Measurements from ENCODE around the gene RNF144A.

The RNF144A gene

DNA sequence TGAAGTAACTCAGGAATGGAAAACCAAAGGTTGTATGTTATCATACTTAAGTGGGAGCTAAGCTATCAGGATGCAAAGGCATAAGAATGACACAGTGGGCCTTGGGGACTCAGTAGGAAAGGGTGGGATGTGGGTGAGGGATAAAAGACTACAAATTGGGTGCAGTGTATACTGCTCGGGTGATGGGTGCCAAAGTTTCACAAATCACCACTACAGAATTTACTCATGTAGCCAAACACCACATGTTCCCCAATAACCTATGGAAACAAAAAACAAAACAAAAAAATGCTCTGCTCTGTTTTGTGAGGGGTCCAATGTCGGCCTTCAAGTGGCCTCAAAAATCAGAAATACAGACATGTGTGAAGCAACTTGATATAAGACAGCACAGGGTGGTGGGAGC lies 8.9 kb upstream of the RNF144A start:
- no peak for DNase-seq (ENCODE audit: low read depth)

DNA sequence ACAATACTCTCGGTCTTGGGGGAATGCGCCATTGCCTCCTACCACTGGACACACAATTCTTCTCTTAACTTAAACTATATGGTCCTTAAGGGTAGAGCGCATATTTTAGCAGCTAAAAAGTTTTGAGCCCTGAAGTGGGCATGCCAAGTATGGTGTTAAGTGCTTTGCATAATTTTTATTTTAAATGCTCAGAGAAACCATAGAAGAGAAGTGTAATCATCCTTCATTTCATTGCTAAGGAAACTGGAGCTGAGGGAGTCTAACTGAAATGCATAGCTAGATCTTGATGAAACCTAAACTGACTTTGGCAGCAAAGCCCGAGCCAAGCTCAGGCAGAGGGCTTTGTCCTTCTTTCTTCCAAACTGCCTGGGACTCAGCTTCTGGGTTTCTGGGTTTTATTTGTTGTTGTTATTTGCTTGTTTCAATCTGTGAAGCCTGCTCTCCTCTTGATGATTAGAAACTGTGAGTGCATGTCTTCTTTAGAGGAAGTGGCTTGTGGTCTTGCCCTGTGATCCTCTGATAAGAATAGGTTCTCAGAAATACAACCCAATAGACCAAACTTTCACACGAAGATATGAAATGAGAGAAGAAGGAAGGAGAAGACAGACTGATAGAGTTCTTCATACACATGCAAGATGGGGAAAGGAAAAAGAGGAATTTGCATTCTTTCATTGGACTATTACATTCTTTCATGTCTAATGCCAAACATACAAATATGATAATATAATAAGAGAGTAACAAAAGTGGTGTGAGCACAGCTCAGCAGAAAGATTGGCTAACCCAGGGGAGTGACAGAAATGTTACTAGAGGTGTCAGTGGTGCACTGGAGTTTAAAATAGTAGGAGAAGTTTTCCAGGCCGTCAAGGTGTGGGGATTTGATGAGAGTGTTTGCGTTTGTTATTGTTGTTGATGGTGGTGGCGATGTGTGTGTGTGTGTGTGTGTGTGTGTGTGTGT lies 7.5 kb upstream of the RNF144A start:
- no peak for DNase-seq (ENCODE audit: low read depth)

DNA sequence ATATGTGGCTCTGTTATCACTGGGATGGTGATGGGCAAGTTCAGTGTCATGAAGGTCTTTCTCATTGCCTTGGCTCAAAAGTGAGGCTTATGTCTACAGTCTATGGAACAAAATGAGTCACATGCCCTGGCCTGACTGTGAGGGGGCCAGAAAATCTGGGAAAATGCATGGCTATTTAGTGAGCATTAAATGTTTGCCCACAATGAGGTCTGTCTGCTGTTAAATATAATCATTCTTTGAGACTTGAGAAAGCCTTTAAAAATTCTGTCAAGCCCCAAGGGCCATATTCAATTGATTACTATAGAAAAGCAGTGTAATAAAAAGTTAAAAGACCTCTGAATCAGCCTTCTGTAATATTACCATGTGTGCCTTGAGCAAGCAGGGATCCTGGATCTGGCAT lies 5.5 kb upstream of the RNF144A start:
- no peak for DNase-seq (ENCODE audit: low read depth)

DNA sequence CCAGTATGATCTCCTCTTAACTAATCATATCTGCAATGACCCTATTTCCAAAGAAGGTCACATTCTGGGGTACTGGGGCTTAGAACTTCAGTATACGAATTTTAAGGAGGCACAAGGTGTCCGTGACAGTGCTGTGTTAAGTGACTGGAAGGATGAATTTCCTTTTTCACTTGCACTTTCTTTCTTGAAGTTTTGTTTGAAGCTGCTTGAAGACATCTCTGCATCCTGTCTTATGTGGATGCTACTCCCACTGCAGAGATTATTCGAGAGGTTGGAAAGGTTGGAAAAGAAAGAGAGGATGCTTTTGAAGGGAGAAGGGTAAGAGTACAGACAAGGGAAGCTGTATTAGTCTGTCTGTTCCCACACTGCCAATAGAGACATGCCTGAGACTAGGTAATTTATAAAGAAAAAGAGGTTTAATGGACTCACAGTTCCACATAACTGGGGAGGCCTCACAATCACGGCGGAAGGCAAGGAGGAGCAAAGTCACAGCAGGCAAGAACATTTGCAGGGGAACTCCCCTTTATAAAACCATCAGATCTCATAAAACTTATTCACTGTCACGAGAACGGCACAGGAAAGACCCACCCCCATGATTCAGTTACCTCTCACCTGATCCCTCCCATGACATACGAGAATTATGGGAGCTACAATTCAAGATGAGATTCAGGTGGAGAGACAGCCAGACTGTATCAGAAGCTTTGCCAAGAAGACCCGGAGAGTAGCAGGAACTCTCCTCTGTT lies 3.6 kb upstream of the RNF144A start:
- DNase-seq (ENCODE audit: low read depth) = no peak

- no peak for DNase-seq (ENCODE audit: low read depth)
Observed at GRCh38 chr2:6914828-6915227, 2.4 kb upstream of the RNF144A start.

DNA sequence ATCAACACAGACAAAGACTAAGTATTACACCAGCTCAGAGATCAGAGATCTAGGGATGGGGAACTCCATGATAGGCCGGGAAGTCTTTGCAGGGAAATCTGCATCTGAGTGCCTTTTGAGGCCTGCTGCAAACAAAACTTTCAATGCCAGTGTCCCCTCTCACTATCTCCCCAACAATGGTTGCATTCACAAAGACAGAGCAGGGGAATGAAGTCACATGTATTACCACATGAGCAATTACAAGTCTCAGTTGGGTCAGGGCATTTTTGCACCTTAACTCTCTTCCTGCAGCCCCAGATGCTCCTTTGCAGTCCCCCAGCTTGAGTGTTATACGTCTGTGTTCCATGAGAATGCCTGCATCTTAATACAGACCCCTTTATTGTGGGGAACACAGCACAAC lies 1.8 kb upstream of the RNF144A start:
- DNase-seq (ENCODE audit: low read depth) = no peak

DNA sequence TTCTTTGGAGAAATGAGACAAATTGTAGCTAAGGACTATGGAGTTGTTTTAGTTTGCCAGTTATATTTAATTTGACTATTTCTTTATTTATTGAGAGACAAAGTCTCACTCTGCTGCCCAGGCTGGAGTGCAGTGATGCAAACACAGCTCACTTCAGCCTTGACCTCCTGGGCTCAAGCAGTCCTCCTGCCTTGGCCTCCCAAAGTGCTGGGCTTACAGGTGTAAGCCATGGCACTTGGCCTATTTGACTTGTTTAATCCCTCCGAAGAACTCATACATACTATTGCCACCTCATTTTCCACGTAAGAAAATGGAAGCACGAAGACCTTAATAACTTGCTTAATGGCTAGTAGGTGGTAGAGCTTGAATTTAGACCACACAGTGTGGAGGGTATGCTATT lies 988 bp upstream of the RNF144A start:
- no peak for DNase-seq (ENCODE audit: low read depth)

DNA sequence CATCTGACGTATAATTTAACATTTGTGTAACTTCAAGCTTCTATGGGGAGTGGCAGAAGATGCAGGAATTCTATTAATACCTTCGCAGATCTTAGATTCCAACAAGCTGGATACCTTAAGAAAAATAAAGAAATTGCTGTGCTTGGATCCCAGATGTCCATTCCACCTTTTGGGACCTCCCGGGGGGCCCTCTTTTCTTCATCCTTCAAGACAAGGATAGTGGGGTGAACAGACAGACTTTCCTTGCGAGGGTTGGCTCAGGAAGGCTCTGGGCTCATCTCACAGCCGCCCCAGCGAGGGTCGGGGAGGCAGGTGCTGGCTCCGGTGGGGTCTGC lies 509 bp upstream of the RNF144A start:
- DNase-seq (ENCODE audit: low read depth) = no peak

GRCh38 chr2:6917761-6918421 lies 679 bp downstream of the RNF144A start:
- DNase-seq (ENCODE audit: low read depth) = no peak

- DNase-seq (ENCODE audit: low read depth) = no peak
Observed at GRCh38 chr2:6919901-6920742, 2.9 kb downstream of the RNF144A start.

GRCh38 chr2:6920743-6921064 lies 3.5 kb downstream of the RNF144A start:
- no peak for DNase-seq (ENCODE audit: low read depth)

GRCh38 chr2:6921321-6921922 lies 4.2 kb downstream of the RNF144A start:
- DNase-seq (ENCODE audit: low read depth) = no peak

DNA sequence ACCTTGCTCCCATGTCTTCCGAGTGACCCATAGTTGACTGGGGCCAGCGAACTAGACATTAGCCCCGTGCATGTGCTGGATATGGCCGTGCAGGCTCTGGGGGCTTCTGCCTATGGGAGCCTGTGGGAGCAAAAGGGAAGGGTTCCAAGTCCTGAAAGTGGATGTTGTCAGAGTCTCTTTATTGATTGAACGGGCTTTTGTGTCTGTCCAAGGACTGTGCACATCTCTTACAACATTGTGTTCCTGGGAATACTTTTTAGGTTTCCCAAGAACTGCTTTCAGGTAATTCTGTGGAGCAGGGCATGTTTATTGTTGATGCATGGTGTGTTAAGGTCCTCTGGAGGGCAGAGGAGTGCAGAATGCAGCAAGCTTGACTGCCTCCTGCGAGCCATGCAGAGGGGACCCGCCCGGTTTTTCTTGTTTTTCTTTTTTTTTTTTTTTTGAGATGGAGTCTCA lies 5.0 kb downstream of the RNF144A start:
- DNase-seq (ENCODE audit: low read depth) = no peak

DNA sequence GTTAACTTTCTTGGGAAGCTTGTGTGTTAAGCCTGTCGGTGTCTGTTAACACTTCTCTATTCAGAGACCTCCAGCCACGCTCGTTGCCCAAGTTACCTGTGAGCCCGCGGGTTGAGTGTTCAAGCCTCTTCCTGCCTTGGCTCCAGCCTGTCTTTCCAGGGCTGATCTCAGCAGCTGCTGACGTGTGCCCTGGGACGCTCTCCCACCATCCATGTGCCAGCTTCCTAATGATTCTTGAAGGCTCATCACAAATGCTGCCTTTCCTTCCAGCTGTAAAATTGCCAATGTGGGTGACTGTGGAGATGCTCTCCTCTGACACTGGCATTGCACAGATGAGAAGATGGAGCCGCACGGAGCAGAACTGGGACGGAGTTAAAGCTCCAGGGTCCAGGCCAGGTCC lies 6.1 kb downstream of the RNF144A start:
- DNase-seq (ENCODE audit: low read depth) = no peak

DNA sequence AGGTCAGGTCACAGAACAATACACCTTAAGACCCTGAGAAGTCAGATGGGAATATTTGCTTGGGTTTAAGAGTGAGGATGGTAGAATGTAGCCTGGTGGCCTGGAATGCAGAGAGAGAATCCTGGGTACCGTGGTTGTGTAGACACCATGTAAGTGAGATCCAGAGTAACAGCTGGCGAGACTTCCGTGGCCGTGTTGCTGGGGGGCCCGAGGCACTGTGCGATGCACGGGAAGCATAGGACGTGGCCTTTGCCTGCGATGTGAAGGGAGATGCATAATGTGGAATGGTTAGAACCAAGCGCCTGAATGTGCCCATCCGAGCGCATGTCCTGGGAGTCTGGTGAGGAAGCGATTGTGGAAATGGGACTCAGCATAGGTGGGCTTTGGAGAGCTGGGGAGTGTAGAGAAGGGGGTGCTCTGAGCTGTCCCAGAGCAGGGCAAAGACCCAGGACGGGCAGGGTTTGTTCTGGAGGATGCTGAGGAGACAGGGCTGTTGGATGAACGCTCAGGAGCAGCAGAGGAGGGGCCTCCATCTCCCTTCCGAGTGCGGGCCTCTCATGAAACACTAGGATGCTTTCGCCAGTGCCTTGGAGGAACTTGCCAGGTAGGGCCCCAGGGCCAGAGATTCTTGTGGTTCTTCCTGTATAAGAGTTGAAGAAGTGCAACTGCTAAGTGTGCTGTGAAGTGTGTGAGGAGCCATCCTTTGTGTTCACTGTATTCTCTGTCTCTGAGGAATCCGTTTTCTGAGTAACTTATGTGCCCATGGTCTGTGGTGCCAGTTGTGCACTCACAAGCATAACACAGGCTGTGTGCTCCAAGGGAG lies 7.1 kb downstream of the RNF144A start:
- DNase-seq (ENCODE audit: low read depth) = no peak

DNA sequence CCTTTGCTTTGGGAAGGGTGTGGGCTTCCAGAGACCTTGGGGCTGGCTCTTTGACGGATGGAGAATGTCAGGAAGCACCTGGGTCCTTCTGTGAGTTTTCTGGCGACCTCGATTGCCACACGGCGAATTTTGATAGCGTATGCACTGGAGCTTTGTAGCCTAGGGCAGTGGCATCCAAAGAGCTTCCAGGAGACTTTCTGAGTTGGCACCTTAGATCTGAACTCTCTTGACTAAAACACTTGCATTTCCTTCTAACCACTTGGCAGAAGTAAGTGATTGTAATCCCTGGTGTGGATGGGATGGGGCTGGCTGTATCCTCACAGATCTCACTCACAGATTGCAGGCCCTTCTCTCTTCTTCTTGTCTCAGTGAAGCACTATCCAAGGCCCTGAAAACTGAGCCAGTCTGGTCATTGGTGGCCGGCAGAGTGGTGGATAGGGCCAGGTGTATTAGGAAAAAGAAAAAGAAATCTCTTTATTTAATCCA lies 7.8 kb downstream of the RNF144A start:
- DNase-seq (ENCODE audit: low read depth) = no peak

DNA sequence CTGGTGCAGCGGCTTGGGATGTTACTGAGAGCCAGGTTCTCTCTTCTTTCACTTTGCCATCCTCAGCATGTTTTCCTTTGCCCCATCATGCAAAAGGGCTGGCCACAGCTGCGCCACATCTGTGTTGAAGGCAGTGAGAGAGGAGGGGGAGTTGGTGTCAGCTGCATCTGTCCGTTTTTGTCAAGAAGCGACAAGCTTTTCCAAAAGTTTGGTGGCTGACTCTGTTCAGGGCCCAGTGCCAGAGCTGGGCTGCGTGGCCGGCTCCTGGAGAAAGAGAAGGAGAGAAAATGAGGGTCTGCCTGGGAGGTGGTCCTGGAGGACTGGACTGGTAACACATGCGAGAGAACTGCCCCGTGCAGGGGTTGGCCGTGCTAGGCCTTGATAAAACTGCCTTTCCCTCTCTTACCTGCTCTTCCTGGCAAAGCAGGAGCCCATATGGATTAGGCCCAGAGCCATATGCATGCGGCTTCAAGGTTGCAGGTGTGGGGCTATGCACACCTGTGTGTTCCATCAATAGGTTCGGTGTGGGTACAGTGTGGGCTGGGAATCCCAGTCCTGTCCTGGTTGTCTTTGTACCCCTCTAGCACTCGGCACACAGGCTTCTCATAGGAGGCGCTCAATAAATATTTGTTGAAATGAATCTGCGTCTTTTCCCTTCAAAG lies 9.0 kb downstream of the RNF144A start:
- no peak for DNase-seq (ENCODE audit: low read depth)

DNA sequence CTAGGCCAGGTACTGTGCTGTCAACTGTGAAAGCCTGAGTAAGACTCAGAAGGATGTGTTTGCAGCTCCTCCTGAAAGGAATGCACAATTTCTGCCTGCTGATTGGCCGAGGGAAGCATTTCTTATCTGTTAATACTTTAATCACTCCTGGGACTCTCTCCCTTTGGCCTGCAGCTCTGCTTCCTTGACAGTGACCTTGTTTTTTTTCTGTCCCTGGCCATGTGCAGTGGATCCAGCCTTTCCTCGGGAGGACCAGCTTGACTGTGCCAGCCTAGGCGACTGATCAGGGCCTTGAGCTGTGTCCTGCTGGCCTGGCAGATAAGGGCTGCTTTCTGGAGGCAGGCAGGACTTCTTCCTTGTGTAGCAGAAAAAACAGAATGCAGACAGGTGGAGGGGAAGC lies 10.0 kb downstream of the RNF144A start:
- no peak for DNase-seq (ENCODE audit: low read depth)

DNA sequence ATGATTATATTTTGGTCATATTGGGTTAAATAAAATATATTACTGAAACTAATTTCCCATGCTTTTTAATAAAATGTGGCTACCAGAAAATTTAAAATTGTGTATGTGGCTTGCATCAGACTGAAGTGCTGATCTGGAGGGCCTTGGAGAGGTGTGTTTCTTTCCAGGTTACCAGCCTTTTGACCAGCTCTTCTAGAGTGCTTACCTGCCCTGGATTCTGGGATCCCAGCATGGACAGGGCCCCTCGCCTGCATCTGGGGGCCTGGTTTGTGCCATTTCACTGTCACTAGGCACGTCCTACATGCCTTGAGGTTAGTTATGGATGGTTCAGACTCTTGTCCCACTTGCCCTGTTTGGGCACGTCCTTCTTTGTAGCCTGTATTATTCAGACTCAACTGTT lies 10.5 kb downstream of the RNF144A start:
- no peak for DNase-seq (ENCODE audit: low read depth)

GRCh38 chr2:6928452-6928851 lies 11.2 kb downstream of the RNF144A start:
- no peak for DNase-seq (ENCODE audit: low read depth)
